Esophagus (tissue), 2 donors: ENCODE measurements around the gene VSTM2B. TPM values are rescaled to one million over a fixed set of nuclear protein-coding genes. Genes with fewer than 3 reads are reported as not detected.

ENCODE experiments used
- H3K27ac ChIP-seq, 2 donors: one replicate each; pipeline ENCODE4 v1.5.1; 2013; ENCODE audit warnings: low read depth in 2 of 2, mild to moderate bottlenecking in 2 of 2, inconsistent platforms in 1 of 2, low read length in 1 of 2, moderate library complexity in 1 of 2
- H3K27me3 ChIP-seq, 2 donors: one replicate each; pipeline ENCODE4 v1.6.1; 2013; ENCODE audit warnings: low read length in 2 of 2, control low read depth in 1 of 2, mild to moderate bottlenecking in 1 of 2; ENCODE audit not compliant: insufficient read depth in 2 of 2, control insufficient read depth in 1 of 2
- H3K36me3 ChIP-seq, 2 donors: one replicate each; pipeline ENCODE4 v1.6.1; 2013; ENCODE audit warnings: low read length in 1 of 2; ENCODE audit not compliant: control insufficient read depth in 2 of 2, insufficient read depth in 2 of 2
- H3K4me1 ChIP-seq, 2 donors: one replicate each; pipeline ENCODE4 v1.6.1; 2013; ENCODE audit warnings: low read length in 1 of 2; ENCODE audit not compliant: control insufficient read depth in 2 of 2, insufficient read depth in 2 of 2
- H3K4me3 ChIP-seq, 2 donors: one replicate each; pipeline ENCODE4 v1.5.1; 2013; ENCODE audit warnings: low read length in 2 of 2, mild to moderate bottlenecking in 2 of 2, low read depth in 1 of 2, moderate library complexity in 1 of 2
- H3K9me3 ChIP-seq, 2 donors: one replicate each; pipeline ENCODE4 v1.6.1; 2013; ENCODE audit warnings: mild to moderate bottlenecking in 2 of 2, low read depth in 1 of 2, low read length in 1 of 2, moderate library complexity in 1 of 2; ENCODE audit not compliant: control insufficient read depth in 2 of 2, insufficient read depth in 1 of 2
- WGBS, 2 donors: extraction: QIAGEN DNeasy Blood & Tissue Kit; methylation state at CpG; one replicate each; pipeline ENCODE4 v1.1.7; 2013; 5-methylcytosine and 5-hydroxymethylcytosine counted together
- polyA plus RNA-seq, 2 donors: library from polyadenylated mRNA; stranded (reverse); fragments of 200-250 nt; gene quantifications; one replicate each; pipeline ENCODE4 v1.2.3, GENCODE V29; 2013
- donor health status: healthy with polysubstance abuse.
- donor health status: Bipolar disorder and iron deficiency.

VSTM2B gene
- polyA plus RNA-seq, 2 donors = not detected

DNA sequence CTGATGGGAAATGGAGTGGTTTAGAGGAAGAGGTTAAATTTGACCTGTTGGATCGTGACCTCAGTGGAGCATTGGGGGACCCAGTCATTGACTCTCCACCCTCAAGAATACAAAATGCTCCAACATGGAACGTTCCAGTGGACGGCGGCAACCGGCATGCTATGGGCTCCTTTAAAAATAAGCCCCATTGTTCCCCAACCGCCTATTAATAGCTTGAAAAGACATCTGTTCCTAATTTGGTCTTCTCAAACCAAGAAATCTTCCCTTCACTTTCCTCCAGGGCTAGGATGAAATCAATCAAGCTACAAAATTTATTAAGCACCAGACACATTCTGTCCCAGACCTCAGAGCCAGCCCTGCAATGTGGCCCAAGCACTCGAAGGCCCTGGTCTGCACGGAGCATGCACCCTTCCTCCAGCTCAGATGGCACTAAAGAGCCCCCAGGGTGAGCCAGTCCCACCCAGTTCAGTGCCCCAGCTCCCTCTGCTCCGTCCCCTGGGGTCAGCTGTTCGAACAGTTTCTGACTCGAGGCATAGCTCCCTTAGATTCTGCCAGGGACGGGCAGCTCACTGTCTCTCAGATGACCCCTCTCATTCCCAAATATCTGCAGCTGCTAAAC, 22.5 kb upstream of the VSTM2B start:
- Histone ChIP-seq H3K36me3 (no peaks in the 10 kb centered on the region), H3K4me1 (no peaks in the 10 kb centered on the region), H3K27me3 (peaks cover 0 to 2% of the 10 kb centered on the region in 2 donors), H3K4me3 (no peak overlapping the region), H3K9me3 (no peaks in the 10 kb centered on the region), H3K27ac (no peak overlapping the region)
- 73 to 75% methylated on average over 12 of the region's 12 CpGs for WGBS, 2 donors

DNA sequence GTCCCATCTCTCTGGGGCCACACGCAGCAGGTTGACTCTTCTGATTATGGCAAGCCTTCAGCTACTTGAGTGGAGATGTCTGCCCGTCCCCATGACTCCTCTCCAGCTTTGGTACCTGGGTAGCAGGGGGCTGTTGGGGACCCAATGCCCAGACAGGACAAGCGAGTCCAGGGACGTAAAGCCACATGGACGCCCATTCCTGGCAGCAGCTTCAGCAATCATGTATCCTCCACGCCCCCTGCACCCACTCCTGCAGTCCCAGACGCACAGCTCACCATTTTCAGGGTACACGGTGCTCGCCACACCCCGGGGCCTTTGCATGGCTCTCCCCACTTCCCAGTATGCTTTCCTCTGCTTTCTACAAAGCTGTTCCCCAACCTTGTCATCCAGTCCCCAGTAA, 22.0 kb upstream of the VSTM2B start:
- no peak overlapping the region for H3K4me3 ChIP-seq
- no peaks in the 10 kb centered on the region for H3K9me3 ChIP-seq
- no peaks in the 10 kb centered on the region for H3K36me3 ChIP-seq
- H3K27me3 ChIP-seq = peaks cover 0 to 3% of the 10 kb centered on the region in 2 donors
- no peak overlapping the region for H3K27ac ChIP-seq
- 80 to 84% methylated on average over 10 of the region's 10 CpGs for WGBS, 2 donors
- H3K4me1 ChIP-seq = no peaks in the 10 kb centered on the region

- no peaks in the 10 kb centered on the region for H3K4me1 ChIP-seq
- WGBS, 2 donors = 81 to 87% methylated on average over 8 of the region's 8 CpGs
- H3K4me3 ChIP-seq = no peak overlapping the region
- no peaks in the 10 kb centered on the region for H3K36me3 ChIP-seq
- H3K27ac ChIP-seq = no peak overlapping the region
- H3K27me3 ChIP-seq = peaks cover 0 to 3% of the 10 kb centered on the region in 2 donors
- H3K9me3 ChIP-seq = peaks cover 0 to 3% of the 10 kb centered on the region in 2 donors
Measured at GRCh38 chr19:29504454-29504853, 21.3 kb upstream of the VSTM2B start.

DNA sequence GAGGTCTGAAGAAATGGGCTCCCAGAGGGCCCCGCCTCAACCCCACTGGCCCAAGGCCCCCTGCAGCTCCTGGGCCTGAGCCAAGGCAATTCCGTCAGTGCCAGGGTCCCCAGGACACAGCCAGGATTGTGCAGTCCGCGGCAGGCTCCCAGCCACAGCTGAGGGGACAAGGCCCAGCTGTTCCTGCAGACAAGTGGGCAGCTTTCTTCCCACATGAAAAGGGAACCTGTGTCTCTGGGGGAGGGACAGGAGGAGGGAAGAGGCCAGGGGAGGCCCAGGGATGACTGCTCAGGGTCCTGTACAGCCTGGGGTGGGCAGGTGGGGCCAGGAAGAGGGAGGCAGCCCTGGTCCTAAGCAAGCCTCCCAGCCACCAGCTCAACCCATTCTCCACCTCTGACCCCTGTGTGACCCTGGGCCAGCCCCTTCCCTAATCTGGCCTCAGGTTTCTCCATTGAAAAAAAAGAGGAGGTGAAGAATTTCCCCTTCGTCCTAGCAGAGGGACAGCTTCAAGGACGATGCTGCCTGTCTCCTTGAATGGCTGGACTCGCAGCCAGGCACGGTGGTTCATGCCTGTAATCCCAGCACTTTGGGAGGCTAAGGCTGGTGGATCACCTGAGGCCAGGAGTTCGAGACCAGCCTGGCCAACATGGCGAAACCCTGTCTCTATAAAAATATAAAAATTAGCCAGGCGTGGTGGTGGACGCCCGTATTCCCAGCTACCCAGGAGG, 20.5 kb upstream of the VSTM2B start:
- H3K36me3 ChIP-seq = no peaks in the 10 kb centered on the region
- H3K27ac ChIP-seq = no peak overlapping the region
- H3K4me1 ChIP-seq = no peaks in the 10 kb centered on the region
- H3K4me3 ChIP-seq = no peak overlapping the region
- WGBS, 2 donors = 78 to 79% methylated on average over 13 of the region's 13 CpGs
- H3K27me3 ChIP-seq = peaks cover 0 to 3% of the 10 kb centered on the region in 2 donors
- peaks cover 0 to 3% of the 10 kb centered on the region in 2 donors for H3K9me3 ChIP-seq

GRCh38 chr19:29506619-29506911, 19.2 kb upstream of the VSTM2B start:
- H3K4me1 ChIP-seq = no peaks in the 10 kb centered on the region
- 72 to 75% methylated on average over 1 of the region's 1 CpG for WGBS, 2 donors
- H3K9me3 ChIP-seq = peaks cover 0 to 8% of the 10 kb centered on the region in 2 donors
- no peak overlapping the region for H3K4me3 ChIP-seq
- no peak overlapping the region for H3K27ac ChIP-seq
- peaks cover 0 to 3% of the 10 kb centered on the region in 2 donors for H3K27me3 ChIP-seq
- H3K36me3 ChIP-seq = no peaks in the 10 kb centered on the region

DNA sequence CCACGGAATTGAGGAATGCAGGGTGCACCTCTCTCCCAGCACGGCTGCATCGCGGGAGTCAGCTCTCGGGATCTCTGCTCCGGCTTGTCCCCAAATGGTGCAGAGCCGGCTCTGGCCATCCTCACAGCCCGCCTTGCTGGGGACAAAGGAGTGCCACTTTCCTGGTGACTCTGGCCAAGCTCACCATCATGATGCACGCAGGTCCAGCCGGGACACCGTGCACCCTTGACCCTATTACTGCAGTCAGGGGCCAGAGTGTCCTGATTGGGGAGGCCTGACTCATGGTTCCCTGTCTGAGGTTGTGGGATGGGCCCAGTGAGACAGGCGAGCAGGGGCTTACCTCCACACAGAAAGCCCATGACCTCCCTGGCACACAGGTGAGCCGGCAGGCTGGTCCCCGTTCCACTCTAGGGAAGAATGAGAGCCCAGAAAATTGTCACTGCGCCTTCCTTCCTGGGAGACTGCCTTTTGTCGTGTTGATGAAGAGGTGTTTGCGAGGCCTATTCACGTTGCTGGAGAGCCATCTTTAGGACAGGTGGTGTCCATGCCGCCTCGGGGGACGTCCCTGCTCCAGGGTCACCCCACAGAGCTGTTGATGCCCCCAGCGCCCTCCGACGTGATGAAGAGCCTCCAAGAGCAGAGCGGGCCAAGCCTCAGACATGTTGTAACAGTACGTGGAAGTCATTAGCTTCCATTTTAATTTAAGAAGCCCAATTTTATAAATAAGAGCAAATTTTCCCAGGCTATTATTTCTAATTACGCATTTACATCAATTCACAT, 18.5 kb upstream of the VSTM2B start:
- Histone ChIP-seq H3K9me3 (peaks cover 0 to 8% of the 10 kb centered on the region in 2 donors), H3K4me1 (no peaks in the 10 kb centered on the region), H3K4me3 (no peak overlapping the region), H3K27ac (no peak overlapping the region), H3K27me3 (peaks cover 0 to 3% of the 10 kb centered on the region in 2 donors), H3K36me3 (no peaks in the 10 kb centered on the region)
- 82 to 83% methylated on average over 23 to 27 of the region's 27 CpGs for WGBS, 2 donors

GRCh38 chr19:29508181-29508580, 17.6 kb upstream of the VSTM2B start:
- WGBS, 2 donors = 52 to 66% methylated on average over 1 of the region's 1 CpG

GRCh38 chr19:29509456-29509855, 16.3 kb upstream of the VSTM2B start:
- no peak overlapping the region for H3K4me3 ChIP-seq
- H3K27me3 ChIP-seq = peaks cover 0 to 3% of the 10 kb centered on the region in 2 donors
- no peaks in the 10 kb centered on the region for H3K36me3 ChIP-seq
- no peak overlapping the region for H3K27ac ChIP-seq
- no peaks in the 10 kb centered on the region for H3K4me1 ChIP-seq
- peaks cover 0 to 8% of the 10 kb centered on the region in 2 donors for H3K9me3 ChIP-seq
- 80 to 83% methylated on average over 8 of the region's 8 CpGs for WGBS, 2 donors

More at GRCh38 chr19:29508181-29508580, 17.6 kb upstream of the VSTM2B start:
- H3K36me3 ChIP-seq = no peaks in the 10 kb centered on the region
- peaks cover 0 to 8% of the 10 kb centered on the region in 2 donors for H3K9me3 ChIP-seq
- no peak overlapping the region for H3K27ac ChIP-seq
- H3K27me3 ChIP-seq = peaks cover 0 to 3% of the 10 kb centered on the region in 2 donors
- H3K4me1 ChIP-seq = no peaks in the 10 kb centered on the region
- no peak overlapping the region for H3K4me3 ChIP-seq

DNA sequence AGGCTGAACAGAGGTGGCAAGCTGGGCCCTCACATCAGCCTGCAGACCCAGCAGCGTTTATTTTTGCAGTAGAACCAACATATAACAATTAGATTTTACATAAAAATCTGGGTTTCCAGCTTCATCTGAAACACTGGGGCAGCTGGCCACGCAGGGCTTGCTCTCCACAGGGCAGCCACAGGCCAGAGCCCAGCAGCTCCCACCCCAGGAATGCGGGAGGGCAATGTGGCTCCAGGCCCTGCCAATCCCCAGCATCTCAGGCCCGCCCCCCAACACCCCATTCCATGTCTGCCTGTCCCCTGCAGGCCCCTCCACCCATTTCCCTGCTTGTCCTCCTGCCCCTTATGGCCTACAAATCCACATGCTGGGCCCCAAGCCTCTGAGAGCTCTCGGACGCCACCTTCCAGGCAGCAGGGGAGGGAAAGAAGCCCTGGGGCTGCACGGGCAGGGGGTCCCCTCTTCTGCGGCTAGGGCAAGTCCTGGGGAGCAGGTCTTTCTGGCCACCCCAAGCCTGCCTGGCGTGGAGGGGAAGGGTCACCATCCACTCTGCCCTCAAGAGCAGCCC, 15.0 kb upstream of the VSTM2B start:
- Histone ChIP-seq H3K4me1 (no peaks in the 10 kb centered on the region), H3K9me3 (peaks cover 0 to 8% of the 10 kb centered on the region in 2 donors), H3K36me3 (no peaks in the 10 kb centered on the region), H3K27ac (no peak overlapping the region), H3K27me3 (peaks cover 0 to 3% of the 10 kb centered on the region in 2 donors), H3K4me3 (no peak overlapping the region)
- WGBS, 2 donors = 67 to 71% methylated on average over 8 to 9 of the region's 9 CpGs
